DND-41 (cell line): ENCODE data around the gene RFX1.

Experiments used
- EZH2 ChIP-seq: IDR thresholded peaks from 3 replicates; pipeline ENCODE4 v1.6.1; 2012; ENCODE audit warnings: borderline replicate concordance, low read depth, mild to moderate bottlenecking, moderate library complexity, low read length, inconsistent platforms; ENCODE audit not compliant: severe bottlenecking
- TF ChIP-seq, protein P1 (sequence below): IDR thresholded peaks from 2 replicates; pipeline ENCODE4 v1.5.1; 2012; ENCODE audit warnings: borderline replicate concordance, low read length, moderate library complexity, mild to moderate bottlenecking; ENCODE audit not compliant: poor library complexity, severe bottlenecking; ENCODE audit errors: extremely low read depth

DNA sequence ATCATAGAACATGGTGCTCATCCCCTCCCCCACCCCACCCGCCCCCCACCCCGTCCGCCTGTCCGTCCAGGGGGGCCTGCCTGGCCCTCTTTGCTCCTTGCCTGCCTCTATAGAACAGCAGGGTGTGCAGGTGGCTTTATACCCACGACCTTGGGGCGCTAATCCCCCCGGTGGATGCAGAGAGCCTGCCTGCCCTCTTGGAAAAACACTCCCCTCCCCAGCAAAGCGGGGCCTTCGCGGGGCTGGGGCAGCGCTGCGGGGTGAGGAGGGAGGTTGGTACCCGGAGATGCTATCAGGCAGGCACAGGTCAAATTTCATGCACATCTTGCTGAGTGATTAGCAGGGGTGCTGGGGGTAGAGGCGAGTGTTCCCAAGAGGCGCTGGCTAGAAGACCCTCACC, 21.9 kb downstream of the RFX1 start:
- TF ChIP-seq, protein P1, sequence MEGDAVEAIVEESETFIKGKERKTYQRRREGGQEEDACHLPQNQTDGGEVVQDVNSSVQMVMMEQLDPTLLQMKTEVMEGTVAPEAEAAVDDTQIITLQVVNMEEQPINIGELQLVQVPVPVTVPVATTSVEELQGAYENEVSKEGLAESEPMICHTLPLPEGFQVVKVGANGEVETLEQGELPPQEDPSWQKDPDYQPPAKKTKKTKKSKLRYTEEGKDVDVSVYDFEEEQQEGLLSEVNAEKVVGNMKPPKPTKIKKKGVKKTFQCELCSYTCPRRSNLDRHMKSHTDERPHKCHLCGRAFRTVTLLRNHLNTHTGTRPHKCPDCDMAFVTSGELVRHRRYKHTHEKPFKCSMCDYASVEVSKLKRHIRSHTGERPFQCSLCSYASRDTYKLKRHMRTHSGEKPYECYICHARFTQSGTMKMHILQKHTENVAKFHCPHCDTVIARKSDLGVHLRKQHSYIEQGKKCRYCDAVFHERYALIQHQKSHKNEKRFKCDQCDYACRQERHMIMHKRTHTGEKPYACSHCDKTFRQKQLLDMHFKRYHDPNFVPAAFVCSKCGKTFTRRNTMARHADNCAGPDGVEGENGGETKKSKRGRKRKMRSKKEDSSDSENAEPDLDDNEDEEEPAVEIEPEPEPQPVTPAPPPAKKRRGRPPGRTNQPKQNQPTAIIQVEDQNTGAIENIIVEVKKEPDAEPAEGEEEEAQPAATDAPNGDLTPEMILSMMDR, result no peak
- TF ChIP-seq EZH2, result no peak
